HG03432 (cell line): ENCODE results near the gene TMEM237.
A peak's percentile ranks its signal among the peaks of the same experiment; 100 is the strongest.
"Not testable (repeated sequence)": the region's sequence is repeated elsewhere in the genome, so short reads cannot be mapped to it uniquely, and the experiment has no call there.

Source experiments
- ATAC-seq: cut with Tn5 transposase; IDR thresholded peaks from one replicate; pipeline ENCODE4 v1.9.1; 2021; ENCODE audit warnings: mild to moderate bottlenecking, moderate library complexity; ENCODE audit not compliant: unreplicated experiment

The TMEM237 gene, protein sequence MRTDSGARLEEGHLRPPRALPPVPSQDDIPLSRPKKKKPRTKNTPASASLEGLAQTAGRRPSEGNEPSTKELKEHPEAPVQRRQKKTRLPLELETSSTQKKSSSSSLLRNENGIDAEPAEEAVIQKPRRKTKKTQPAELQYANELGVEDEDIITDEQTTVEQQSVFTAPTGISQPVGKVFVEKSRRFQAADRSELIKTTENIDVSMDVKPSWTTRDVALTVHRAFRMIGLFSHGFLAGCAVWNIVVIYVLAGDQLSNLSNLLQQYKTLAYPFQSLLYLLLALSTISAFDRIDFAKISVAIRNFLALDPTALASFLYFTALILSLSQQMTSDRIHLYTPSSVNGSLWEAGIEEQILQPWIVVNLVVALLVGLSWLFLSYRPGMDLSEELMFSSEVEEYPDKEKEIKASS

GRCh38 chr2:201643216-201643890, at the start of gene TMEM237:
TMEM237 (minus strand) TSS chr2:201643503; CDS start chr2:201643400, 103 bp downstream.
- peak; percentile 60 for ATAC-seq

DNA sequence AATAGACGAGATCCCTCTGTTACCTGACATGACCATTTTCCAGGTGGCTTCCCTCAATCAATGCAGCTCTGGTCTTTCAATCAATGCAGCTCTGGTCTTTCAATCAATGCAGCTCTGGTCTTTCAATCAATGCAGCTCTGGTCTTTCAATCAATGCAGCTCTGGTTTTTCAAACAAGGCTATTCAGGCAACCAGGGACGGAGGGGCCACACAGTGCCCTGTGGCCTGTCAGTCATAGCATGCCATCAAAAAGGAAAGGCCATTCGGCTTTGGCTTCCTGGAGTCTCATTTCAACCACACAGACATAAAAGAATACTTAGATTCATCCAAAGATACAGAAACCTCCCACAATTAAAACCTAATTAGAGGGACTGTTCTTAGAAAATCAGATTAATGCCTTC, 41.9 kb upstream of the TMEM237 start:
- no peak for ATAC-seq

DNA sequence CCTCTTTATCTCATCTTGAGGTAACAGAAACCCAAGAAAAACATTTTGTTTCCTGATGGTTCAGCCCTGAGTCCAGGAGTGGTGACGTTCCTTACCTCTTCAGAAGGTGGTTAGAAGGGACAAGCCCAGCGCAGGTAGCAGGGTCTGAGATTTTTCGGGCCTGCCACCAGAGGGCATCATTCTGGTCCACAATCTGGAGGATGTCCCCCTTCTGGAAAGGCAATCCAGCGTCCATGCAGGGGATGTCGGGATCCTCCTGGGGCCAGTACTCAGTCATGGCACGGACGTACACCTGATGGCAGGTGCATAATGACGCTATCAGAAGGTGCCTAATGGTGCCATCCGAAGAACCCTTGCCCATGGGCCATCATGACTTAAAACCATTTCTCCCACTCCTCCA, 37.4 kb upstream of the TMEM237 start:
- ATAC-seq: no peak

DNA sequence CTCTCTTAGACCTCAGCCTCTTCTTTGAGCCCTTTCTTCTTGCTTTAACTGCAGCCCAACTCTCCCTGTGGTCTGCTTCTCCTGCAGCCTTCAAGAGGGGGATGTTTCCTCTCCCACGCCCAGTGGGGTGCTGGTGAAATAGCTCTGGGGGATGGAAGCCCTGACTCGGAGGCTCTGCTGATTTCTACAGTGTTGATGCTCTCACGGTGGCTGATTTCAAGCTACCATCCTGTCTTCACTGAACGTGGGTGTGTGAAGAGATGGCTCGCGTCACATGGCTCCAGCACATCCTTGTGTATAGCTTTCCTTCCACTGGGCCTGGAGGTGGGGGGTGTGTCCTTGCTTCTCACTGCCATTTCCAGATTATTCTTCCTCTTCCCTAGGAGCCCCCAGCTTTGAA, 35.1 kb upstream of the TMEM237 start:
- no peak for ATAC-seq

GRCh38 chr2:201675454-201675853, 32.2 kb upstream of the TMEM237 start:
- no peak for ATAC-seq

- ATAC-seq: no peak
Measured at GRCh38 chr2:201674794-201675193, 31.5 kb upstream of the TMEM237 start.

DNA sequence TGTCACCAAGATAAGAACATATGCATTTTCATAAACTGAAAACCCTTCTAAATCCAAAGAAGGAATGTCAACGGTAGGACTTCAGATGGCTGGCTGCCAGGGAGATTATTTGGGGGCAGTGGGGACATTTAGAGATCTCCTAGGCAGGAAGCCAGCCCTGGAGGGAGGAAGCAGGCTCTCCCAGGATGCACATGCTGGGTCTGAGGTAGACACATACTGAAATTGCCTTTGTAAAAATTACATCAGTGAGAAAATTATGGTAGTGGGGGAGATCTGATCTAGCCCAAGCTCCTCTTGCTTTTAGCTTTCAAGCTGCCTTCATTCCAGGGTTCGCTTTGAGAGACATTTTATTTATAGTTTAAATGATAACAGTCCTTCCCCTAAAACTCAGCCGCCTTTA, 31.0 kb upstream of the TMEM237 start:
- no peak for ATAC-seq

DNA sequence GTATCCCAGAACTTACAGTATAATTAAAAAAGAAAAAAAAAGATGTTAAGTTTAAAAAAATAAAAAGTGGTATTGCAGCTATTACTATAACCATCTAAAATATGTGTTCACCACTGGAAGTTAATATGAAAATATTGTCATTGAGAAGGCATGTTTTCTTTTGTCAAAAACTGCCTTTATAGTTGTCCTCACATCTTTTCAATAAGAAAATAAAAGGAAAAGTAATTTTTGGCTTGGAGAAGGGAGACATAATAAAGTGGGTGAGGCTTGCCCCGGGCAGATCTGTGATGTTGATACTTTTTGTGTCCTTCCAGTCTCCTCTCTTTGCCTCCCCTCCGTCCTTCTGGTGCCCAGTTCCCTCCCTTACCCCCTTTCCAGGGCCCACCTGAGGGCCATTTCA, 30.2 kb upstream of the TMEM237 start:
- ATAC-seq: no peak

DNA sequence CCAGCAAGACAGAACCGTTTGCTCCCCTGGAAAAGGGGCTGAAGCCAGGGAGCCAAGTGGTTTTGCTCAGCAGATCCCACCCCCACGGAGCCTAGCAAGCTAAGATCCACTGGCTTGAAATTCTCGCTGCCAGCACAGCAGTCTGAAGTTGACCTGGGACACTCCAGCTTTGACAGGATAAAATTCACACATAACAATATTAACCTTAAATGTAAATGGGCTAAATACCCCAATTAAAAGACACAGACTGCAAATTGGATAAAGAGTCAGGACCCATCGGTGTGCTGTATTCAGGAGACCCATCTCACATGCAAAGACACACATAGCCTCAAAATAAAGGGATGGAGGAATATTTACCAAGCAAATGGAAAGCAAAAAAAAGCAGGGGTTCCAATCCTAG, 27.9 kb upstream of the TMEM237 start:
- not testable (repeated sequence) for ATAC-seq

GRCh38 chr2:201669865-201670264, 26.6 kb upstream of the TMEM237 start:
- ATAC-seq: no peak

DNA sequence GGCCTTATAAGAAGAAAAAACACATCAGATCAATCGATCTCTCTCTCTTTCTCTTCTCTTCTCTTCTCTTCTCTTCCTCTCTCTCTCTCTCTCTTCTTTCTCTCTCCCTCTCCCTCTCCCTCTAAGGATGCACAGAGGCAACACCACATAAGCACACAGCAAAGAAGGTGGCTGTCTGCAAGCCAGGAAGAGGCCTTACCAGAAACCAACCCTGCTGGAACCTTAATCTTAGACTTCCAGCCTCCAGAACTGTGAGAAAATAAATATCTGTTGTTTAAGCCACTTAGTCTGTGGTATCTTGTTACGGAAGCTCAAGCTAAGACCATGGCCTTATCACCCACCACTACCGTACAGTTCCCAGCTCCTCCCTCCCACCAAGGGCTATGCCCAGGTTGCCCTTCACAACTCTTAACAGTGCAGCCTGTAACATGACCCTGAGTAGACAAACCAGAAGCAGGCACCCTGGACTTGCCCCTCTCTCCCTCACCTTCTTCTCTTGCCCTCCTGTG, 25.2 kb upstream of the TMEM237 start:
- no peak for ATAC-seq

DNA sequence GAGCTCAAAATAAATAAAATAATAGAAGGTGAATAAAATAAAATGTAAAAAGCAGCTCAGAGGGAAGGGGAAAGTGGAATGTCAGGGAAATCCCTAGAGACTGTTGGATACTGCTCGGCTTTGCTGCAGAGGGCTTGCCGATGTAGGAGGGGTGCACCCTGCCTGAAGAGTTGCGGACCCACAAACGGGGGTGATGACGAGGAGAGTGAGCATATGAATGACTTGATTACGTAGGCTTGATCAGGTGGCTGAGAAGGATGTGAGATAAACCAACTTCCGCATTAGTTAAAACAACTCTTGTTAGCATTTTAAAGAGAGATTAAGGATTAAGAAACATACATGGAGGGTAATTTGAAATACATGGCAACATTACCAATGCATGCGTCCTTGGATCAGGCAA, 21.0 kb upstream of the TMEM237 start:
- no peak for ATAC-seq

DNA sequence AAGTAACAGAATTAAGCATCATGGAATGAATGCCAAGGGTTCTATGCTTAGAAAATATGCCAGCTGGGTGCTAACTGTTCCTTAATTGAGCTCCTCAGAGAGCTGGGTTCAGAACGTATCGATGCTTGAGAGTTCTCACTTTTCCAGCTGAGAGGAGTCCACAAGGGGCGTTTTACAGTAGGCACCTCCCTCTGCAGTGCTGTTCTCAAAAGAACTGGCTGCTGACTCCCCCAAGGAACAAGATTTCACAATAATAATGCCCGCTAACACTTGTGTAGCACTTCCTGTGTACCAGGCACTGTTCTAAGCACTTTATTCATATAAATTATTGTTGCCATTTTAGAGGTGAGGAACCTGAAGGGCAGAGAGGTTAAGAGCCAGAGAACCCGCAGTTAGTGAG, 18.1 kb upstream of the TMEM237 start:
- ATAC-seq: no peak

DNA sequence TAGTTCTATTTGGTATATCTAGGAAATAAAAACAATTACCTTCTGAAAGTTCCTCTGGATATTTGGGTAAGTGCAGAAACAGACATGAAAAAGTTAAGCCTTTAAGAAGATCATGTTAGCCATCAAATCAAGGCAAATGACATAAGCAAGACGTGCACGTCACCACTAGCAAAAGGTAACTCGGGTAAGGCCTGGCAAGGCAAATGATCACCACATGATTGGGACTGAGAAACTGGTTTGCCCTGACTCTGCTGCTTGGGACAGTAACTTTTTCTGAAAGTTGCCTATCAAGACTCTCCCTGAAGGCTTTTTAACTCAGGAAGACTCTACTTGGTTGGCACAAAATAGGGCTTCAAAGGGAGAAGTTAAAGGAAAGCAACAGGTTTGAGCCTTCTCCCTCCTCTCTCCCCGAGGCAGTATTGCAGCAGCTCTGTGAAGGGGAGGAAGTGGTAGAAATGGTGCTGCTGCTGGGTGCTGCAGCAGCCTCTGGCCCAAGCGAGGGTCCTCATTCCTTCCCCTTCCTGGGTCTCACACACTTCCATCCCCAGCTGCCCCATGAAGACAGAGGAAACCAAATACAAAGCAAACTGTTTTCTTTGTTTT, 17.1 kb upstream of the TMEM237 start:
- no peak for ATAC-seq

- no peak for ATAC-seq
Measured at GRCh38 chr2:201656740-201657139, 13.4 kb upstream of the TMEM237 start.

GRCh38 chr2:201656102-201656501, 12.8 kb upstream of the TMEM237 start:
- ATAC-seq: no peak

GRCh38 chr2:201654616-201655384, 11.5 kb upstream of the TMEM237 start:
- ATAC-seq: no peak

DNA sequence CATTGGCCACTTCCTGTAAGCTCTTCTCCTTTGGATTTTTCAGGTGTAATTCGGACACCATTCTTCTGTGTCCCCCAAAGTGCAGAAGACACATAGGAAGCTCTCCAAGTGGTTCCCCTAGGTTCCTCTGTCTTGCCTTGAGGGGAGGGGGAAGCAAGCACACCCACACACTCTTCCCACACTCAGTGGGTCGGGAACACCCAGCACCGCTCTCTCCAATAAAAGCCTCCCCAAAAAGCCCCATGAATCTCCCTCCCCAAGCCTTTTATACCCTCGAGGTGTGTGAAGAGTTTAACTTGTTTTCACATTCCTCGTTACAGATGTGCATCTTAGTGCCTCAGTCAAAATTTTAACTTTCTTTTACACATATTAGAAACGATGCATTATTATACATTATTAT, 9.9 kb upstream of the TMEM237 start:
- ATAC-seq: no peak

DNA sequence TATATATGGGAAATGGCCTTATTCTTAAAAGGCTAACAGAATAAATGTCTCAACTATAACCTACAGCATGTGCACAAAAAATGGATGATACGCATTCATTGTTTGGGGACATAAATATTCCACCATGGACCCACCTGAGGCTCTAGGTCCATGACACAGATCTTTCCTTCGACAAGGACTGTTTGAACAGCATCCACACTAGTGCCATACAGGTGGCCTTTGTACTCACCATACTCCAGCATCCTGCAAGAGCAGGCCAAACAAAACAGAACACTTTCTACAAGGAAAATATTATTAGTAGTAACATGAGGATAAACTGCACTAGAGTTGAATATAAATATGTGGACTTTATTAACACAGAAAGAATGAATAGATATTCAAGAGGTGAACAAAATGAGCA, 6.1 kb upstream of the TMEM237 start:
- no peak for ATAC-seq

GRCh38 chr2:201647431-201647830, 4.1 kb upstream of the TMEM237 start:
- no peak for ATAC-seq

GRCh38 chr2:201644001-201644400, 698 bp upstream of the TMEM237 start:
- ATAC-seq: no peak
